ENCODE data around the gene RSPH1.

The RSPH1 gene

DNA sequence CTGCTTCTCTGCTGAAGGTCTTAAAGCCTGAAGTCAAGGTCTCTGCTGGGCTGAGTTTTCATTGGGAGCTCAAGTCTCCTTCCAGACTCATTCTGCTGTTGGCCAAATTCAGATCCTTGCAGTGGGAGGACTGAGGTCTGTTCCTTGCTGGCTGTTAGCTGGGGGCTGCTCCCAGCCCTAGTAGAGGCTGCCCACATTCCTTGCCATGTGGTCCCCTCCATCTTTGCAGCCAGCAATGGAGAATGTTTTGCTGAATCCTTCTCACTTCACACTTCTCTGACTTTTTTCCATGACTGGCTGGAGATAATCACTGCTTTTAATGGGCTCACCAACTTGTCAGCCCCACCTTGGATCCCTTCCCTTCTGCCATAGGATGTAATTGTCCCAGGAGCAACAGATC lies 59.1 kb downstream of the RSPH1 start (continued):
- TF ChIP-seq, protein P1, sequence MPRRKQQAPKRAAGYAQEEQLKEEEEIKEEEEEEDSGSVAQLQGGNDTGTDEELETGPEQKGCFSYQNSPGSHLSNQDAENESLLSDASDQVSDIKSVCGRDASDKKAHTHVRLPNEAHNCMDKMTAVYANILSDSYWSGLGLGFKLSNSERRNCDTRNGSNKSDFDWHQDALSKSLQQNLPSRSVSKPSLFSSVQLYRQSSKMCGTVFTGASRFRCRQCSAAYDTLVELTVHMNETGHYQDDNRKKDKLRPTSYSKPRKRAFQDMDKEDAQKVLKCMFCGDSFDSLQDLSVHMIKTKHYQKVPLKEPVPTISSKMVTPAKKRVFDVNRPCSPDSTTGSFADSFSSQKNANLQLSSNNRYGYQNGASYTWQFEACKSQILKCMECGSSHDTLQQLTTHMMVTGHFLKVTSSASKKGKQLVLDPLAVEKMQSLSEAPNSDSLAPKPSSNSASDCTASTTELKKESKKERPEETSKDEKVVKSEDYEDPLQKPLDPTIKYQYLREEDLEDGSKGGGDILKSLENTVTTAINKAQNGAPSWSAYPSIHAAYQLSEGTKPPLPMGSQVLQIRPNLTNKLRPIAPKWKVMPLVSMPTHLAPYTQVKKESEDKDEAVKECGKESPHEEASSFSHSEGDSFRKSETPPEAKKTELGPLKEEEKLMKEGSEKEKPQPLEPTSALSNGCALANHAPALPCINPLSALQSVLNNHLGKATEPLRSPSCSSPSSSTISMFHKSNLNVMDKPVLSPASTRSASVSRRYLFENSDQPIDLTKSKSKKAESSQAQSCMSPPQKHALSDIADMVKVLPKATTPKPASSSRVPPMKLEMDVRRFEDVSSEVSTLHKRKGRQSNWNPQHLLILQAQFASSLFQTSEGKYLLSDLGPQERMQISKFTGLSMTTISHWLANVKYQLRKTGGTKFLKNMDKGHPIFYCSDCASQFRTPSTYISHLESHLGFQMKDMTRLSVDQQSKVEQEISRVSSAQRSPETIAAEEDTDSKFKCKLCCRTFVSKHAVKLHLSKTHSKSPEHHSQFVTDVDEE (CRISPR knock-in tag; IDR thresholded peaks at IDR 0.05), result no peak
- TF ChIP-seq ZFP3 (CRISPR knock-in tag; IDR thresholded peaks at IDR 0.05), result no peak
- TF ChIP-seq POU6F1 (CRISPR knock-in tag; IDR thresholded peaks at IDR 0.05; ENCODE audit: borderline replicate concordance, low read depth), result no peak
- TF ChIP-seq RARB (CRISPR knock-in tag; IDR thresholded peaks at IDR 0.05), result no peak
- TF ChIP-seq PPARA (CRISPR knock-in tag; IDR thresholded peaks at IDR 0.05; ENCODE audit: borderline replicate concordance), result no peak
- no peak for TF ChIP-seq OSR1 (CRISPR knock-in tag; IDR thresholded peaks at IDR 0.05)
- TF ChIP-seq SNAI2 (CRISPR knock-in tag; IDR thresholded peaks at IDR 0.05), result no peak
- no peak for TF ChIP-seq ISL1 (CRISPR knock-in tag; IDR thresholded peaks at IDR 0.05)
- TF ChIP-seq ZNF8 (CRISPR knock-in tag; IDR thresholded peaks at IDR 0.05), result no peak

GRCh38 chr21:42435833-42436232 lies 60.2 kb downstream of the RSPH1 start:
- ATAC-seq, result no peak
- no peak for TF ChIP-seq ZNF70 (CRISPR knock-in tag; IDR thresholded peaks at IDR 0.05)
- no peak for TF ChIP-seq ZNF565 (CRISPR knock-in tag; conservative IDR thresholded peaks at IDR 0.05; ENCODE audit: low read depth)
- TF ChIP-seq ISL1 (CRISPR knock-in tag; IDR thresholded peaks at IDR 0.05), result no peak
- TF ChIP-seq ZNF8 (CRISPR knock-in tag; IDR thresholded peaks at IDR 0.05), result no peak
- TF ChIP-seq ARNTL (CRISPR knock-in tag; IDR thresholded peaks at IDR 0.05; ENCODE audit: borderline replicate concordance, low read depth), result no peak
- TF ChIP-seq OSR1 (CRISPR knock-in tag; IDR thresholded peaks at IDR 0.05), result no peak
- no peak for TF ChIP-seq ZFP3 (CRISPR knock-in tag; IDR thresholded peaks at IDR 0.05)
- TF ChIP-seq ZFP30 (CRISPR knock-in tag; IDR thresholded peaks at IDR 0.05), result no peak
- no peak for TF ChIP-seq TCF4 (CRISPR knock-in tag; IDR thresholded peaks at IDR 0.05; ENCODE audit: borderline replicate concordance)
- TF ChIP-seq, protein P2, sequence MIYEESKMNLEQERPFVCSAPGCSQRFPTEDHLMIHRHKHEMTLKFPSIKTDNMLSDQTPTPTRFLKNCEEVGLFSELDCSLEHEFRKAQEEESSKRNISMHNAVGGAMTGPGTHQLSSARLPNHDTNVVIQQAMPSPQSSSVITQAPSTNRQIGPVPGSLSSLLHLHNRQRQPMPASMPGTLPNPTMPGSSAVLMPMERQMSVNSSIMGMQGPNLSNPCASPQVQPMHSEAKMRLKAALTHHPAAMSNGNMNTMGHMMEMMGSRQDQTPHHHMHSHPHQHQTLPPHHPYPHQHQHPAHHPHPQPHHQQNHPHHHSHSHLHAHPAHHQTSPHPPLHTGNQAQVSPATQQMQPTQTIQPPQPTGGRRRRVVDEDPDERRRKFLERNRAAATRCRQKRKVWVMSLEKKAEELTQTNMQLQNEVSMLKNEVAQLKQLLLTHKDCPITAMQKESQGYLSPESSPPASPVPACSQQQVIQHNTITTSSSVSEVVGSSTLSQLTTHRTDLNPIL (CRISPR knock-in tag; IDR thresholded peaks at IDR 0.05; ENCODE audit: low read depth), result no peak
- TF ChIP-seq CSDC2 (CRISPR knock-in tag; IDR thresholded peaks at IDR 0.05), result no peak
- no peak for TF ChIP-seq PPARA (CRISPR knock-in tag; IDR thresholded peaks at IDR 0.05; ENCODE audit: borderline replicate concordance)
- TF ChIP-seq, protein P1 (CRISPR knock-in tag; IDR thresholded peaks at IDR 0.05), result no peak

GRCh38 chr21:42435401-42435800 lies 60.6 kb downstream of the RSPH1 start:
- no peak for TF ChIP-seq OSR1 (CRISPR knock-in tag; IDR thresholded peaks at IDR 0.05)
- no peak for TF ChIP-seq ESRRG (CRISPR knock-in tag; IDR thresholded peaks at IDR 0.05)
- TF ChIP-seq ZC3H10 (CRISPR knock-in tag; IDR thresholded peaks at IDR 0.05), result no peak
- TF ChIP-seq, protein P2 (CRISPR knock-in tag; IDR thresholded peaks at IDR 0.05; ENCODE audit: low read depth), result no peak
- TF ChIP-seq CSDC2 (CRISPR knock-in tag; IDR thresholded peaks at IDR 0.05), result no peak
- TF ChIP-seq PATZ1 (CRISPR knock-in tag; IDR thresholded peaks at IDR 0.05; ENCODE audit: borderline replicate concordance), result no peak
- no peak for TF ChIP-seq ARNTL (CRISPR knock-in tag; IDR thresholded peaks at IDR 0.05; ENCODE audit: borderline replicate concordance, low read depth)
- TF ChIP-seq ZNF565 (CRISPR knock-in tag; conservative IDR thresholded peaks at IDR 0.05; ENCODE audit: low read depth), result no peak
- TF ChIP-seq ZFP30 (CRISPR knock-in tag; IDR thresholded peaks at IDR 0.05), result no peak
- TF ChIP-seq ZNF70 (CRISPR knock-in tag; IDR thresholded peaks at IDR 0.05), result no peak
- no peak for ATAC-seq
